Activated CD8-positive, alpha-beta memory T cell treated with anti-CD3 and anti-CD28 coated beads for 1 hour (primary cell): ENCODE measurements around the gene ADAMTS1.

Experiments used
- DNase-seq, 2 donors: peaks; one replicate each; pipeline ENCODE4 v3.0.0-alpha.2; 2020; ENCODE audit warnings: low read depth in 1 of 2; ENCODE audit errors: extremely low read depth in 1 of 2

Gene ADAMTS1

GRCh38 chr21:26794597-26795411, 50.4 kb downstream of the ADAMTS1 start:
- DNase-seq = no peak

- DNase-seq = no peak
Measured at GRCh38 chr21:26790296-26790695, 54.9 kb downstream of the ADAMTS1 start.

- no peak for DNase-seq
Measured at GRCh38 chr21:26788790-26789189, 56.4 kb downstream of the ADAMTS1 start.
